Neural cell (in vitro differentiated cells): ENCODE measurements around the gene ADGRF1.

Source experiments
- EP300 ChIP-seq: fragments of 450-650 bp; conservative IDR thresholded peaks from 2 replicates; pipeline ENCODE4 v1.6.1; 2014; ENCODE audit warnings: antibody characterized with exemption, mild to moderate bottlenecking, moderate library complexity; ENCODE audit not compliant: poor library complexity, severe bottlenecking
- EZH2 ChIP-seq: fragments of 200-600, 300-800 bp; shearing (Covaris generic), sonication (generic); IDR thresholded peaks from 2 replicates; pipeline ENCODE4 v1.6.1; 2014; ENCODE audit warnings: antibody characterized with exemption, low read length, borderline replicate concordance, mild to moderate bottlenecking; ENCODE audit not compliant: insufficient read depth, poor library complexity, severe bottlenecking
- MXI1 ChIP-seq: fragments of 450-650 bp; conservative IDR thresholded peaks from 2 replicates; pipeline ENCODE4 v1.6.1; 2014; ENCODE audit warnings: antibody characterized with exemption, mild to moderate bottlenecking; ENCODE audit not compliant: poor library complexity, severe bottlenecking
- POLR2AphosphoS5 ChIP-seq: IDR thresholded peaks from 2 replicates; pipeline ENCODE4 v1.6.1; 2012
- RAD21 ChIP-seq: fragments of 450-650 bp; conservative IDR thresholded peaks from 2 replicates; pipeline ENCODE4 v1.6.1; 2014; ENCODE audit warnings: antibody characterized with exemption, mild to moderate bottlenecking, moderate library complexity
- TF ChIP-seq, protein P1 (sequence below): fragments of 450-650 bp; IDR thresholded peaks from 2 replicates; pipeline ENCODE4 v1.5.1; 2014; ENCODE audit warnings: antibody characterized with exemption, mild to moderate bottlenecking, moderate library complexity; ENCODE audit not compliant: poor library complexity, severe bottlenecking

DNA sequence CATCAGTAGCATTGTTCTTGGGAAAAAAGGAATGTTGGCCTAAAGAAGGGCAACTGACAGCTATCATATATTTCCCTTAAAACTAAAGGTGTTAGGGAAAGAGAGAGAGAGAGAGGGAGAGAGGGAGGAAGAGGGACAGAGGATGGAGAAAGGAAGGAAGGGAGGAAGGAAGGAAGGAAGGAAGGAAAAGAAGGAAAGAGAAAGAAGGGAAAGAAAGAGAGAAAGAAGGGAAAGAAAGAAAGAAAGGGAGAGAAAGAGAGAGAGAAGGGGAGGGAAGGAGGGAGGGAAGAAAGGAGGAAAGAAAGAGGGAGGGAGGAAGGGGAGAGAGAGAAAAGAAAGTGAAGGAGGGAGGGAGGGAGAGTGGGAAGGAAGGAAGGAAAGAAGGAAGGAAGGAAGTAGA is 82.7 kb downstream of the ADGRF1 start:
- TF ChIP-seq, protein P1, sequence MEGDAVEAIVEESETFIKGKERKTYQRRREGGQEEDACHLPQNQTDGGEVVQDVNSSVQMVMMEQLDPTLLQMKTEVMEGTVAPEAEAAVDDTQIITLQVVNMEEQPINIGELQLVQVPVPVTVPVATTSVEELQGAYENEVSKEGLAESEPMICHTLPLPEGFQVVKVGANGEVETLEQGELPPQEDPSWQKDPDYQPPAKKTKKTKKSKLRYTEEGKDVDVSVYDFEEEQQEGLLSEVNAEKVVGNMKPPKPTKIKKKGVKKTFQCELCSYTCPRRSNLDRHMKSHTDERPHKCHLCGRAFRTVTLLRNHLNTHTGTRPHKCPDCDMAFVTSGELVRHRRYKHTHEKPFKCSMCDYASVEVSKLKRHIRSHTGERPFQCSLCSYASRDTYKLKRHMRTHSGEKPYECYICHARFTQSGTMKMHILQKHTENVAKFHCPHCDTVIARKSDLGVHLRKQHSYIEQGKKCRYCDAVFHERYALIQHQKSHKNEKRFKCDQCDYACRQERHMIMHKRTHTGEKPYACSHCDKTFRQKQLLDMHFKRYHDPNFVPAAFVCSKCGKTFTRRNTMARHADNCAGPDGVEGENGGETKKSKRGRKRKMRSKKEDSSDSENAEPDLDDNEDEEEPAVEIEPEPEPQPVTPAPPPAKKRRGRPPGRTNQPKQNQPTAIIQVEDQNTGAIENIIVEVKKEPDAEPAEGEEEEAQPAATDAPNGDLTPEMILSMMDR, result no peak
- TF ChIP-seq RAD21, result no peak
- no peak for TF ChIP-seq MXI1
- no peak for TF ChIP-seq EZH2
- no peak for TF ChIP-seq POLR2AphosphoS5
- no peak for TF ChIP-seq EP300
